ENCODE measurements around the gene MRTFB. TPM values are rescaled to one million over a fixed set of nuclear protein-coding genes. Genes with fewer than 3 reads are reported as not detected.
A peak's percentile ranks its signal among the peaks of the same experiment; 100 is the strongest.

MRTFB gene
- total RNA-seq, 1 donor from 2014 or later = 83.1 TPM

- TF ChIP-seq CTCF (IDR thresholded peaks at IDR 0.05; ENCODE audit: unreplicated experiment) = no peak
- H3K4me3 Mint-ChIP-seq (ENCODE audit: low read depth) = no peak overlapping the region
- no peak for DNase-seq (ENCODE audit: low spot score, unreplicated experiment)
- no peaks in the 10 kb centered on the region for H3K27me3 Mint-ChIP-seq
- H3K4me1 Mint-ChIP-seq (ENCODE audit: low read depth) = peaks cover 11% of the 10 kb centered on the region
- H3K27ac Mint-ChIP-seq = peak overlapping the region; percentile 0
- H3K9me3 Mint-ChIP-seq (ENCODE audit: low read depth) = no peaks in the 10 kb centered on the region
- H3K36me3 Mint-ChIP-seq (ENCODE audit: insufficient read depth) = peaks cover 2% of the 10 kb centered on the region
These were observed 94.0 kb downstream of the MRTFB start for GRCh38 chr16:14164916-14165662.

- Mint-ChIP-seq H3K27me3 (no peaks in the 10 kb centered on the region), H3K4me3 (ENCODE audit: low read depth) (no peak overlapping the region), H3K27ac (no peak overlapping the region), H3K36me3 (ENCODE audit: insufficient read depth) (peaks cover 5% of the 10 kb centered on the region), H3K9me3 (ENCODE audit: low read depth) (peaks cover 8% of the 10 kb centered on the region), H3K4me1 (ENCODE audit: low read depth) (peaks cover 11% of the 10 kb centered on the region)
- TF ChIP-seq CTCF (IDR thresholded peaks at IDR 0.05; ENCODE audit: unreplicated experiment) = no peak
- no peak for DNase-seq (ENCODE audit: low spot score, unreplicated experiment)
These were observed 97.0 kb downstream of the MRTFB start for GRCh38 chr16:14168146-14168545.

GRCh38 chr16:14172200-14172809 is 101.2 kb downstream of the MRTFB start:
- H3K36me3 Mint-ChIP-seq (ENCODE audit: insufficient read depth) = peaks cover 8% of the 10 kb centered on the region
- no peak for TF ChIP-seq CTCF (IDR thresholded peaks at IDR 0.05; ENCODE audit: unreplicated experiment)
- H3K27me3 Mint-ChIP-seq = no peaks in the 10 kb centered on the region
- no peak overlapping the region for H3K4me3 Mint-ChIP-seq (ENCODE audit: low read depth)
- H3K27ac Mint-ChIP-seq = no peak overlapping the region
- peaks cover 8% of the 10 kb centered on the region for H3K9me3 Mint-ChIP-seq (ENCODE audit: low read depth)
- DNase-seq (ENCODE audit: low spot score, unreplicated experiment) = no peak
- peaks cover 5% of the 10 kb centered on the region for H3K4me1 Mint-ChIP-seq (ENCODE audit: low read depth)

GRCh38 chr16:14175086-14175485 is 104.0 kb downstream of the MRTFB start:
- peaks cover 8% of the 10 kb centered on the region for H3K36me3 Mint-ChIP-seq (ENCODE audit: insufficient read depth)
- peaks cover 8% of the 10 kb centered on the region for H3K9me3 Mint-ChIP-seq (ENCODE audit: low read depth)
- no peaks in the 10 kb centered on the region for H3K27me3 Mint-ChIP-seq
- no peak for TF ChIP-seq CTCF (IDR thresholded peaks at IDR 0.05; ENCODE audit: unreplicated experiment)
- no peak overlapping the region for H3K27ac Mint-ChIP-seq
- no peak overlapping the region for H3K4me3 Mint-ChIP-seq (ENCODE audit: low read depth)
- no peak for DNase-seq (ENCODE audit: low spot score, unreplicated experiment)
- no peaks in the 10 kb centered on the region for H3K4me1 Mint-ChIP-seq (ENCODE audit: low read depth)

GRCh38 chr16:14177704-14178103 is 106.6 kb downstream of the MRTFB start:
- H3K4me3 Mint-ChIP-seq (ENCODE audit: low read depth) = no peak overlapping the region
- no peak for TF ChIP-seq CTCF (IDR thresholded peaks at IDR 0.05; ENCODE audit: unreplicated experiment)
- no peak for DNase-seq (ENCODE audit: low spot score, unreplicated experiment)
- no peaks in the 10 kb centered on the region for H3K9me3 Mint-ChIP-seq (ENCODE audit: low read depth)
- no peaks in the 10 kb centered on the region for H3K4me1 Mint-ChIP-seq (ENCODE audit: low read depth)
- H3K36me3 Mint-ChIP-seq (ENCODE audit: insufficient read depth) = peaks cover 4% of the 10 kb centered on the region
- no peaks in the 10 kb centered on the region for H3K27me3 Mint-ChIP-seq
- no peak overlapping the region for H3K27ac Mint-ChIP-seq
